GM19099 (cell line): Measurements from ENCODE around the gene INHBE.

Experiments
- POLR2A ChIP-seq: IDR thresholded peaks from 3 replicates; pipeline ENCODE4 v1.6.1; 2011; ENCODE audit warnings: low read depth; ENCODE audit not compliant: insufficient read length; ENCODE audit errors: extremely low read depth

Gene INHBE

DNA sequence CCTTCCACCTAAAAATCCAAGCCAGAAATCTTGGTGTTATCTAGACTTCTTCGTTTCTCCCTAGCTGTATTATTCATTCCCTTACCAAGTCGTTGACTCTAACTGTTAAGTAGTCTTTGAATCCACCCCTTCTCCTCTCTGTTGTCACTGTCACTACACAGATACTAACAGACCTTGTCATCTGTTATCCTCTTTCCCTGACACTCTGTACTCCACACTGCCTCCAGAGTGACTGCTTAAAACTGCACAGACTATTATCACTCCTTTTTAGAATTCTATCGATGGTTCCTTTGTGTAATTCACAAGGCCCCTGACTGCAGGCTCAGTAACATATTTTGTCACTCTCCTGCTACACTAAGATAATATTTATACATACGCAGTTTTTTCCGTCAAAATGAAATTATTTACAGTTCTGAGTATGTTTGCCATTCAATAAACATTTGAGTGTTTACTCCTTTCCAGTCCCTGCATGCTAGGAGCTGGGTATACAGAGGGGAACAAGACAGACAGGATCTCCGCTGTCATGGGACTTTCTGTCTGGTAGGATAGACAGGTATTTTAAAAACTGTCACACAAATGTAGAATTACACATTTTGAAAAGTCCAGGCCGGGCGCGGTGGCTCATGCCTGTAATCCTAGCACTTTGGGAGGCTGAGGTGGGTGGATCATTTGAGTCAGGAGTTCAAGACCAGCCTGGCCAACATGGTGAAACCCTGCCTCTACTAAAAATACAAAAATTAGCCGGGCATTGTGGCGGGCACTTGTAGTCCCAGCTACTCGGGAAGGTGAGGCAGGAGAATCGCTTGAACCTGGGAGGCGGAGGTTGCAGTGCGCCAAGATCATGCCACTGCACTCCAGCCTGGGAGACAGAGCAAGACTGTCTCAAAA lies 36.5 kb downstream of the INHBE start:
- TF ChIP-seq POLR2A, result no peak

- TF ChIP-seq POLR2A, result no peak
Measured at GRCh38 chr12:57496822-57497221, 41.7 kb downstream of the INHBE start.

- no peak for TF ChIP-seq POLR2A
Measured at GRCh38 chr12:57497223-57498131, 42.4 kb downstream of the INHBE start.

DNA sequence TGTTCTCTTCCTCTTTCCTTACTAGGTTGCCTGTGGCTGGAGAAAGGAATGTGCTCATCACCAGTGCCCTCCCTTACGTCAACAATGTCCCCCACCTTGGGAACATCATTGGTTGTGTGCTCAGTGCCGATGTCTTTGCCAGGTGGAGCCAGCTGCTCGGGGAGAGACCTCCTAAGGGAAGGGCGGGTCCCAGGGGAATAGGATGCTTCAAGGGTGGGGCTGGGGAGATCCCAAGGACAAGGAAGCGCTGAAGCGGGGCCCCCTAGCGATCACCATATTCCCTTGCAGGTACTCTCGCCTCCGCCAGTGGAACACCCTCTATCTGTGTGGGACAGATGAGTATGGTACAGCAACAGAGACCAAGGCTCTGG lies 43.0 kb downstream of the INHBE start:
- TF ChIP-seq POLR2A, result no peak

DNA sequence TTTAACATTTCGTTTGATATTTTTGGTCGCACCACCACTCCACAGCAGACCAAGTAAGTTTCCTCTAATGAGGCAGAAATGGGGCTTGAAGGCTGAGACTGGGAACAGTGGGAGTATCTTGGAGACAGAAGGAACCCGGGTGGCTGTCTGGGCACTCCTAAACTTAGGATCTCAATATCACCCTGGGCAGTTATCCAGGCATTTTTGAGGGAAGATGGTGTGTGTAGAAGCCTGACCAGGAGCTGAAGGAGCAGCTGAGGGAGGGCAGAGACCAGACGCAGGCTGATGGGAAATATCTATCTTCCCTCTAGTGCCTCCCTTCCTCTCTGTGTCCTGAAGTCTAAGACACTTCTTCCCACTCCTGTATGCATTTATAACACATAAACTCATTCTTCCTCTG lies 43.5 kb downstream of the INHBE start:
- no peak for TF ChIP-seq POLR2A

DNA sequence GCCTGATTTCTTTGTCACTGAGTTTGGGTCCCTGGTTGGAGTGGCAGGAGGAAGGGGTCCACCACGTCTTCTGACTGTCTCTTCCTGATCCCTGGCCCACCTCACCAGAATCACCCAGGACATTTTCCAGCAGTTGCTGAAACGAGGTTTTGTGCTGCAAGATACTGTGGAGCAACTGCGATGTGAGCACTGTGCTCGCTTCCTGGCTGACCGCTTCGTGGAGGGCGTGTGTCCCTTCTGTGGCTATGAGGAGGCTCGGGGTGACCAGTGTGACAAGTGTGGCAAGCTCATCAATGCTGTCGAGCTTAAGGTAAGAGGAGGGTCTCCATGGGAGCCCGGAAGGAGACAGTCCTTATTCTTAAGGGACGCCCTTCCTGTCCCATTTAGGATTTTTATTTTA lies 45.1 kb downstream of the INHBE start:
- TF ChIP-seq POLR2A, result no peak
